Thyroid gland (tissue), 4 donors: Measurements from ENCODE around the gene TRIM25. TPM values are rescaled to one million over a fixed set of nuclear protein-coding genes. Genes with fewer than 3 reads are reported as not detected.

ENCODE experiments used
- DNase-seq, 2 donors: peaks; one replicate each; pipeline ENCODE4 v3.0.0-alpha.2; 2019
- H3K27ac ChIP-seq, 3 donors: fragments of 200-600 bp; sonication (generic); 1 replicate in 2 of 3; 2 replicates in 1 of 3; pipeline ENCODE4 v1.5.1; 2016 to 2019; ENCODE audit warnings: mild to moderate bottlenecking in 1 of 3, moderate library complexity in 1 of 3
- H3K27me3 ChIP-seq: fragments of 200-600 bp; sonication (generic); one replicate; pipeline ENCODE4 v1.5.1; 2019
- H3K36me3 ChIP-seq, 2 donors: fragments of 200-600 bp; sonication (generic); one replicate each; pipeline ENCODE4 v1.5.1; 2016 to 2019
- H3K4me1 ChIP-seq, 2 donors: fragments of 200-600 bp; sonication (generic); one replicate each; pipeline ENCODE4 v1.5.1; 2017 to 2019
- H3K4me3 ChIP-seq, 3 donors: fragments of 200-600 bp; sonication (generic); replicated peaks in 1 of 3; 1 replicate in 2 of 3; 2 replicates in 1 of 3; pipeline ENCODE4 v1.5.1; 2016; ENCODE audit warnings: mild to moderate bottlenecking in 1 of 3
- H3K9me3 ChIP-seq: fragments of 200-600 bp; sonication (generic); one replicate; pipeline ENCODE4 v1.5.1; 2017
- POLR2A ChIP-seq, 2 donors: fragments of 450-650 bp; IDR thresholded peaks; one replicate each; pipeline ENCODE4 v1.6.1; 2017; ENCODE audit warnings: antibody characterized with exemption in 2 of 2, mild to moderate bottlenecking in 2 of 2, moderate library complexity in 1 of 2
- WGBS, 2 donors: methylation state at CpG; one replicate each; pipeline ENCODE4 v1.1.5; 2017; 5-methylcytosine and 5-hydroxymethylcytosine counted together
- intact Hi-C: fragments of 100-400 bp; cut with DNase I; formaldehyde crosslinking; loops from one replicate; pipeline ENCODE4 v1.15.1; 2023
- total RNA-seq, 4 donors: library from RNA; depleted of rRNA; stranded (reverse); fragments of >200 nt; gene quantifications; one replicate each; pipeline ENCODE4 v1.2.3, GENCODE V29; 2016
- TF ChIP-seq, protein P1 (sequence below), 6 experiments: fragments of 200-600 bp in 3 of 6; fragments of 450-650 bp in 3 of 6; sonication (generic) in 3 of 6; IDR thresholded peaks; one replicate each; pipeline ENCODE4 v1.5.1; 2016 to 2019; ENCODE audit warnings: antibody characterized with exemption in 6 of 6, mild to moderate bottlenecking in 2 of 6, inconsistent platforms in 1 of 6, moderate library complexity in 1 of 6

TRIM25 gene
- total RNA-seq, 4 donors from 2014 or later, result 23.9 to 41.8 (median 32.7) TPM

GRCh38 chr17:56914581-56915273 is 878 bp upstream of the TRIM25 start:
- Histone ChIP-seq H3K4me3 (peak overlapping the region; percentile 65 to 84 (median 75)), H3K4me1 (peaks cover 32 to 52% of the 10 kb centered on the region in 2 donors), H3K27ac (peak overlapping the region; percentile 61 to 96 (median 87)), H3K27me3 (no peaks in the 10 kb centered on the region), H3K36me3 (no peaks in the 10 kb centered on the region), H3K9me3 (no peaks in the 10 kb centered on the region)
- DNase-seq, result no peak
- intact Hi-C loops, result no loop called here
- WGBS, 2 donors, result 9% methylated on average over 14 of the region's 14 CpGs
- TF ChIP-seq POLR2A (IDR thresholded peaks at IDR 0.05), result no peak
- TF ChIP-seq, protein P1, sequence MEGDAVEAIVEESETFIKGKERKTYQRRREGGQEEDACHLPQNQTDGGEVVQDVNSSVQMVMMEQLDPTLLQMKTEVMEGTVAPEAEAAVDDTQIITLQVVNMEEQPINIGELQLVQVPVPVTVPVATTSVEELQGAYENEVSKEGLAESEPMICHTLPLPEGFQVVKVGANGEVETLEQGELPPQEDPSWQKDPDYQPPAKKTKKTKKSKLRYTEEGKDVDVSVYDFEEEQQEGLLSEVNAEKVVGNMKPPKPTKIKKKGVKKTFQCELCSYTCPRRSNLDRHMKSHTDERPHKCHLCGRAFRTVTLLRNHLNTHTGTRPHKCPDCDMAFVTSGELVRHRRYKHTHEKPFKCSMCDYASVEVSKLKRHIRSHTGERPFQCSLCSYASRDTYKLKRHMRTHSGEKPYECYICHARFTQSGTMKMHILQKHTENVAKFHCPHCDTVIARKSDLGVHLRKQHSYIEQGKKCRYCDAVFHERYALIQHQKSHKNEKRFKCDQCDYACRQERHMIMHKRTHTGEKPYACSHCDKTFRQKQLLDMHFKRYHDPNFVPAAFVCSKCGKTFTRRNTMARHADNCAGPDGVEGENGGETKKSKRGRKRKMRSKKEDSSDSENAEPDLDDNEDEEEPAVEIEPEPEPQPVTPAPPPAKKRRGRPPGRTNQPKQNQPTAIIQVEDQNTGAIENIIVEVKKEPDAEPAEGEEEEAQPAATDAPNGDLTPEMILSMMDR (IDR thresholded peaks at IDR 0.05), result no peak

- no peak for DNase-seq
- Histone ChIP-seq H3K27ac (peak overlapping the region; percentile 53 to 96 (median 87)), H3K9me3 (no peaks in the 10 kb centered on the region), H3K4me1 (peaks cover 32 to 58% of the 10 kb centered on the region in 2 donors), H3K4me3 (peak overlapping the region; percentile 72 to 84 (median 75)), H3K27me3 (no peaks in the 10 kb centered on the region), H3K36me3 (peaks cover 0 to under 1% of the 10 kb centered on the region in 2 donors)
- TF ChIP-seq POLR2A (IDR thresholded peaks at IDR 0.05), result no peak
- TF ChIP-seq, protein P1 (IDR thresholded peaks at IDR 0.05), result no peak
- WGBS, 2 donors, result 0% methylated on average over 14 of the region's 44 CpGs; no CpG with 5 or more reads in 1 of the 2 donors
- intact Hi-C loops, result no loop called here
Observed at GRCh38 chr17:56913353-56913866, 439 bp downstream of the TRIM25 start.

GRCh38 chr17:56913000-56913311 is 893 bp downstream of the TRIM25 start:
- TF ChIP-seq, protein P1 (IDR thresholded peaks at IDR 0.05), result no peak
- no peak for TF ChIP-seq POLR2A (IDR thresholded peaks at IDR 0.05)

DNA sequence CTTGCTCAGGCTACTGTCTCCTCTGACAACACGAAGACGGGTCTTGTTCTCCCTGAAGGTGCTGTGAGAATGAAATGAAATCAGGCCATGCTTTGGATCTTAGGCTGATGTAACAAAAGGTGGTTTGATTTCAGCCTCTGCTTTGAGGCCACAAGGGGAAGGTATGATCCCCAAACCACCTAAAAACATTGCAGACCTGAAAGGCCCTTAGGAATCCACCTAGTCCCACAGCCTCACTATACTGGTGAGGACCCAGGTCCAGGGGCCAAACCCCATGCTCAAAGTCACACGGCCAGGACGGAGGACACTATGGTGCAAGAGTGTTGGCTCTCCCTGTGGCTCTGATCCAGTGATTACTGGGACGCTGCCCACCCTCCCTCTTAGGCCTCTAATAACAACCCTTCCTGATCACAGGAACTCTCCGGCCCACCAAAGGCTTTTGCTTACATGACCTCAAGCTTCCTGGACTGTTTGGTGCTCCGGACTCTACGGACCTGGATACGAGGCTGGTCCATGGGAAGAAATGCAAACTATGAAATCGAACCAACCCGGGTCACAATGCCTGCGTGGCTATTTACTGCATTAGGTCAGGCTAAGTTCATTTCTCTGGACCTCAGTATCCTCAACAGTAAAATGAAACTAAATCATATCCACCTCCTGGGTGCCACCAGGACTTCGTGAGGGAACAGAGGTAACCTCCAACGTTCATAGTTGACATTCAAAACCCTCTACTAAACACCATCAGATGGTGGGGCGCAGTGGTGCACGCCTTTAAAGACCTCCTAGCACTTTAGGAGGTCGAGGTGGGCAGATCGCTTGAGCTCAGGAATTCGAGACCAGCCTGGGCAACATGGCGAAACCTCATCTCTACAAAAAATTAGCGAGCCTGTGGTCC is 1.5 kb downstream of the TRIM25 start:
- peaks cover 32 to 58% of the 10 kb centered on the region in 2 donors for H3K4me1 ChIP-seq

More at GRCh38 chr17:56913000-56913311, 893 bp downstream of the TRIM25 start:
- intact Hi-C loops, result no loop called here
- no peaks in the 10 kb centered on the region for H3K9me3 ChIP-seq
- H3K36me3 ChIP-seq, result peaks cover 0 to 3% of the 10 kb centered on the region in 2 donors
- no peaks in the 10 kb centered on the region for H3K27me3 ChIP-seq
- no peak for DNase-seq
- H3K4me3 ChIP-seq, result peak overlapping the region in 2 of 3 donors; percentile 72 to 75
- peak overlapping the region; percentile 12 to 96 (median 87) for H3K27ac ChIP-seq
- 71% methylated on average over 6 to 7 of the region's 7 CpGs for WGBS, 2 donors
- H3K4me1 ChIP-seq, result peaks cover 32 to 58% of the 10 kb centered on the region in 2 donors

More for the DNA sequence above, 1.5 kb downstream of the TRIM25 start:
- intact Hi-C loops, result no loop called here
- H3K4me3 ChIP-seq, result peak overlapping the region in 2 of 3 donors; percentile 72 to 75
- peak; percentile 45 to 49 for DNase-seq
- peaks cover under 1 to 6% of the 10 kb centered on the region in 2 donors for H3K36me3 ChIP-seq
- H3K27me3 ChIP-seq, result no peaks in the 10 kb centered on the region
- 56 to 66% methylated on average over 21 of the region's 21 CpGs for WGBS, 2 donors
- TF ChIP-seq, protein P1 (IDR thresholded peaks at IDR 0.05), result no peak
- no peak for TF ChIP-seq POLR2A (IDR thresholded peaks at IDR 0.05)
- H3K9me3 ChIP-seq, result no peaks in the 10 kb centered on the region
- peak overlapping the region; percentile 12 to 96 (median 87) for H3K27ac ChIP-seq
